Loucy (cell line): ENCODE results near the gene COL27A1.

Source experiments
- H2AFZ ChIP-seq: fragments of 200-600 bp; sonication (generic); 2 replicates; pipeline ENCODE4 v1.6.0; 2016; ENCODE audit warnings: antibody characterized with exemption, mild to moderate bottlenecking, low read length, moderate library complexity
- H3F3A ChIP-seq: fragments of 200-600 bp; 2 replicates; pipeline ENCODE4 v1.6.0; 2016; ENCODE audit warnings: antibody characterized with exemption, low read depth, mild to moderate bottlenecking
- H3K27me3 ChIP-seq: fragments of 200-600 bp; sonication (generic); 2 replicates; pipeline ENCODE4 v1.6.1; 2014; ENCODE audit warnings: low read length, mild to moderate bottlenecking; ENCODE audit not compliant: insufficient read depth, poor library complexity, severe bottlenecking
- H3K36me3 ChIP-seq: fragments of 200-600 bp; sonication (generic); 2 replicates; pipeline ENCODE4 v1.6.1; 2016; ENCODE audit warnings: low read length; ENCODE audit not compliant: insufficient read depth
- H3K4me1 ChIP-seq: fragments of 200-600 bp; sonication (generic); 2 replicates; pipeline ENCODE4 v1.5.1; 2014; ENCODE audit warnings: low read length, mild to moderate bottlenecking; ENCODE audit not compliant: insufficient read depth, poor library complexity, severe bottlenecking
- H3K4me2 ChIP-seq: fragments of 200-600 bp; sonication (generic); 2 replicates; pipeline ENCODE4 v1.6.0; 2014; ENCODE audit warnings: antibody characterized with exemption, low read length, low read depth, mild to moderate bottlenecking; ENCODE audit not compliant: poor library complexity, severe bottlenecking
- H3K4me3 ChIP-seq: fragments of 200-600 bp; sonication (generic); 2 replicates; pipeline ENCODE4 v1.5.1; 2014; ENCODE audit warnings: low read length, mild to moderate bottlenecking, mixed read lengths; ENCODE audit not compliant: poor library complexity, severe bottlenecking
- H3K79me2 ChIP-seq: fragments of 200-600 bp; sonication (generic); 2 replicates; pipeline ENCODE4 v1.6.1; 2014; ENCODE audit warnings: low read length; ENCODE audit not compliant: insufficient read depth
- H3K9ac ChIP-seq: fragments of 200-600 bp; sonication (generic); 2 replicates; pipeline ENCODE4 v1.6.0; 2014; ENCODE audit warnings: mild to moderate bottlenecking, low read depth, low read length, moderate library complexity; ENCODE audit not compliant: poor library complexity, severe bottlenecking
- H3K9me2 ChIP-seq: fragments of 200-600 bp; sonication (generic); replicated peaks from 2 replicates; pipeline ENCODE4 v1.6.1; 2016; ENCODE audit warnings: low read depth, low read length, mixed read lengths
- H3K9me3 ChIP-seq: fragments of 200-600 bp; sonication (generic); 2 replicates; pipeline ENCODE4 v1.6.1; 2014; ENCODE audit warnings: mild to moderate bottlenecking, antibody characterized with exemption, low read length, low read depth; ENCODE audit not compliant: insufficient read depth
- H4K20me1 ChIP-seq: fragments of 200-600 bp; sonication (generic); 2 replicates; pipeline ENCODE4 v1.6.0; 2014; ENCODE audit warnings: antibody characterized with exemption, low read length, mild to moderate bottlenecking; ENCODE audit not compliant: insufficient read depth, poor library complexity, severe bottlenecking
- CTCF ChIP-seq: fragments of 200-600 bp; sonication (generic); conservative IDR thresholded peaks from 2 replicates; pipeline ENCODE4 v1.5.1; 2014; ENCODE audit warnings: mild to moderate bottlenecking, antibody characterized with exemption, low read length
- EZH2phosphoT487 ChIP-seq: fragments of 200-600 bp; IDR thresholded peaks from 2 replicates; pipeline ENCODE4 v1.6.1; 2018; ENCODE audit warnings: antibody characterized with exemption, mild to moderate bottlenecking, moderate library complexity, borderline replicate concordance

The COL27A1 gene

DNA sequence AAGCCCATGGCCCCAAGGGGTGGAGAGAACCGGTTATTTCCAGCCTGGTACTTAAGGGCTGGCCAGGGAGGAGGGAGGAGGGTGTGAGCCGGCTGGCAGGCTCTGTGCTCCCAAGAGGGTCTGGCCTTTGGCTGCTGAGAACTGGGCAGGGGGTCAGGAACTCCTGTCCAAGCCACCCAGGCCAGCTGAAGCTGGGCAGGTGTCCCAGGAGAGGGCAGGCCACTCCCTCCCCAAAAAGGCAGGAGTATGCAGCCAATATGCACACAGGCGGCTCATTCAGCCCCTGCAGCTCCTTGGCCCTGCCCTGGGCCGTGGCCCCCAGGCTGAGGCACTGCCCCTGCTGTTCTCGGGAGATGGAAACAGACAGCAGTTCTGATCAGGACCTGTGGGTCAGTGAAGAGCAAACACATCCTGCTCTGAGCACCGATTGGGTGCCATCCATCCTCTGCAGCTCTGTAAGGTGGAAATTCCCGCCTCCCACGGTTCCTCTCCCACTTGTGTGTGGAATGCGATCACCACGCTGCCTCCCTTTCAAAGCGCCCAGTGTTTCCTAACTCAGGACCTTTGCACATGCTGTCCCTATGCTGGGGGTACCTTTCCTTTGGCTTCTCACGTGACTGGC, 39.1 kb upstream of the COL27A1 start:
- Histone ChIP-seq H3K27me3 (no peaks in the 10 kb centered on the region), H3K79me2 (no peaks in the 10 kb centered on the region), H3K9me2 (no peaks in the 10 kb centered on the region), H3K4me3 (no peak overlapping the region), H3F3A (no peaks in the 10 kb centered on the region), H3K9me3 (no peaks in the 10 kb centered on the region), H3K4me1 (no peaks in the 10 kb centered on the region), H2AFZ (no peak overlapping the region), H3K4me2 (no peak overlapping the region), H3K9ac (no peak overlapping the region), H3K36me3 (no peaks in the 10 kb centered on the region), H4K20me1 (no peaks in the 10 kb centered on the region)
- no peak for TF ChIP-seq EZH2phosphoT487
- TF ChIP-seq CTCF = no peak

DNA sequence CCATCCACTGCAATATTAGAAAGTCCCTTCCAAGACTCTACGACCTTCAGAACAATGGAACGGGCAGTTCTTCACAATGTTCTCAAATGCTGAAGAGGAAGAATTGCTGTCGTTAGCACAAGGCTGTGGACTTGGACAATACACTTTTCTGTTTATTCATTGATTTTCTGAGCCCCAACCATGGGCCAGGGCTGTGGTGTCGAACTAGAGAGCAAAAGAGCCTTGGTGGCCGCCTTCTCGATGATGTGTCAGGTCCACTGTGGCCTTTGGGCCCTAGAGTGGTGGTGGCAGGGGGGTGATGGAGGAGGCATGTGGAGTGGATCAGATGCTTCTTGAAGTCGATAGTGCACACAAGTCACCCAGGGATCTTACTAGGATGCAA, 37.7 kb upstream of the COL27A1 start:
- Histone ChIP-seq H3K4me3 (no peak overlapping the region), H3K9ac (no peak overlapping the region), H4K20me1 (no peaks in the 10 kb centered on the region), H3F3A (no peaks in the 10 kb centered on the region), H3K4me1 (no peaks in the 10 kb centered on the region), H3K36me3 (no peaks in the 10 kb centered on the region), H3K9me2 (no peaks in the 10 kb centered on the region), H3K79me2 (no peaks in the 10 kb centered on the region), H3K4me2 (no peak overlapping the region), H3K27me3 (no peaks in the 10 kb centered on the region), H3K9me3 (no peaks in the 10 kb centered on the region), H2AFZ (no peak overlapping the region)
- TF ChIP-seq EZH2phosphoT487 = no peak
- no peak for TF ChIP-seq CTCF

GRCh38 chr9:114117996-114118830, 37.1 kb upstream of the COL27A1 start:
- Histone ChIP-seq H3K9me2 (no peaks in the 10 kb centered on the region), H3K4me2 (no peak overlapping the region), H3K4me3 (no peak overlapping the region)

More at GRCh38 chr9:114117996-114118830, 37.1 kb upstream of the COL27A1 start:
- Histone ChIP-seq H3K36me3 (no peaks in the 10 kb centered on the region), H3K4me1 (no peaks in the 10 kb centered on the region), H3K79me2 (no peaks in the 10 kb centered on the region), H2AFZ (no peak overlapping the region), H3K9ac (no peak overlapping the region), H3F3A (no peaks in the 10 kb centered on the region), H3K27me3 (no peaks in the 10 kb centered on the region), H3K9me3 (no peaks in the 10 kb centered on the region), H4K20me1 (no peaks in the 10 kb centered on the region)
- no peak for TF ChIP-seq CTCF
- TF ChIP-seq EZH2phosphoT487 = no peak
